ENCODE measurements around the gene PCDH10. TPM values are rescaled to one million over a fixed set of nuclear protein-coding genes. Genes with fewer than 3 reads are reported as not detected.

PCDH10 gene
- total RNA-seq, 4 donors from 2014 or later = 0.13 to 0.19 TPM; not detected in 2

DNA sequence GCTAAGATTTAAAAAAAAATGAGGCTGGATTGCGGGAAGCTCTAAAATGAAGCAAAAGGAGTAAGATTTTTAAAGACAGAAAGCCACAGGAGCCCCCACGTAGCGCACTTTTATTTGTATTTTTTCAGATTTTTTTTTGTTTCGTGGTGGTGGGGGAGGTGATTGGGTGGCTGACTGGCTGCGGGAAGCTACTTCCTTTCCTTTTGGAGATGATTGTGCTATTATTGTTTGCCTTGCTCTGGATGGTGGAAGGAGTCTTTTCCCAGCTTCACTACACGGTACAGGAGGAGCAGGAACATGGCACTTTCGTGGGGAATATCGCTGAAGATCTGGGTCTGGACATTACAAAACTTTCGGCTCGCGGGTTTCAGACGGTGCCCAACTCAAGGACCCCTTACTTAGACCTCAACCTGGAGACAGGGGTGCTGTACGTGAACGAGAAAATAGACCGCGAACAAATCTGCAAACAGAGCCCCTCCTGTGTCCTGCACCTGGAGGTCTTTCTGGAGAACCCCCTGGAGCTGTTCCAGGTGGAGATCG, 908 bp downstream of the PCDH10 start:
- Histone ChIP-seq H3K36me3 (no peaks in the 10 kb centered on the region), H3K4me1 (peaks cover 29 to 78% (median 44%) of the 10 kb centered on the region in 3 donors), H3K27me3 (peaks cover 7 to 98% (median 32%) of the 10 kb centered on the region in 4 donors), H3K27ac (no peak overlapping the region), H3K4me3 (peak overlapping the region in 3 of 4 donors; percentile 29 to 54 (median 42)), H3K9me3 (no peaks in the 10 kb centered on the region)
- no peak for DNase-seq
- 3 to 11% methylated on average over 14 to 17 of the region's 17 CpGs for WGBS, 2 donors
- intact Hi-C loops (cut with DNase I) = no loop called here
- TF ChIP-seq POLR2A (IDR thresholded peaks at IDR 0.05) = no peak
- TF ChIP-seq, protein P1, sequence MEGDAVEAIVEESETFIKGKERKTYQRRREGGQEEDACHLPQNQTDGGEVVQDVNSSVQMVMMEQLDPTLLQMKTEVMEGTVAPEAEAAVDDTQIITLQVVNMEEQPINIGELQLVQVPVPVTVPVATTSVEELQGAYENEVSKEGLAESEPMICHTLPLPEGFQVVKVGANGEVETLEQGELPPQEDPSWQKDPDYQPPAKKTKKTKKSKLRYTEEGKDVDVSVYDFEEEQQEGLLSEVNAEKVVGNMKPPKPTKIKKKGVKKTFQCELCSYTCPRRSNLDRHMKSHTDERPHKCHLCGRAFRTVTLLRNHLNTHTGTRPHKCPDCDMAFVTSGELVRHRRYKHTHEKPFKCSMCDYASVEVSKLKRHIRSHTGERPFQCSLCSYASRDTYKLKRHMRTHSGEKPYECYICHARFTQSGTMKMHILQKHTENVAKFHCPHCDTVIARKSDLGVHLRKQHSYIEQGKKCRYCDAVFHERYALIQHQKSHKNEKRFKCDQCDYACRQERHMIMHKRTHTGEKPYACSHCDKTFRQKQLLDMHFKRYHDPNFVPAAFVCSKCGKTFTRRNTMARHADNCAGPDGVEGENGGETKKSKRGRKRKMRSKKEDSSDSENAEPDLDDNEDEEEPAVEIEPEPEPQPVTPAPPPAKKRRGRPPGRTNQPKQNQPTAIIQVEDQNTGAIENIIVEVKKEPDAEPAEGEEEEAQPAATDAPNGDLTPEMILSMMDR (IDR thresholded peaks at IDR 0.05) = no peak

DNA sequence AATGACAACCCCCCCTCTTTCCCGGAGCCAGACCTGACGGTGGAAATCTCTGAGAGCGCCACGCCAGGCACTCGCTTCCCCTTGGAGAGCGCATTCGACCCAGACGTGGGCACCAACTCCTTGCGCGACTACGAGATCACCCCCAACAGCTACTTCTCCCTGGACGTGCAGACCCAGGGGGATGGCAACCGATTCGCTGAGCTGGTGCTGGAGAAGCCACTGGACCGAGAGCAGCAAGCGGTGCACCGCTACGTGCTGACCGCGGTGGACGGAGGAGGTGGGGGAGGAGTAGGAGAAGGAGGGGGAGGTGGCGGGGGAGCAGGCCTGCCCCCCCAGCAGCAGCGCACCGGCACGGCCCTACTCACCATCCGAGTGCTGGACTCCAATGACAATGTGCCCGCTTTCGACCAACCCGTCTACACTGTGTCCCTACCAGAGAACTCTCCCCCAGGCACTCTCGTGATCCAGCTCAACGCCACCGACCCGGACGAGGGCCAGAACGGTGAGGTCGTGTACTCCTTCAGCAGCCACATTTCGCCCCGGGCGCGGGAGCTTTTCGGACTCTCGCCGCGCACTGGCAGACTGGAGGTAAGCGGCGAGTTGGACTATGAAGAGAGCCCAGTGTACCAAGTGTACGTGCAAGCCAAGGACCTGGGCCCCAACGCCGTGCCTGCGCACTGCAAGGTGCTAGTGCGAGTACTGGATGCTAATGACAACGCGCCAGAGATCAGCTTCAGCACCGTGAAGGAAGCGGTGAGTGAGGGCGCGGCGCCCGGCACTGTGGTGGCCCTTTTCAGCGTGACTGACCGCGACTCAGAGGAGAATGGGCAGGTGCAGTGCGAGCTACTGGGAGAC, 1.6 kb downstream of the PCDH10 start:
- H3K4me3 ChIP-seq = peak overlapping the region in 3 of 4 donors; percentile 29 to 54 (median 42)
- WGBS, 2 donors = 0% methylated on average over 2 to 8 of the region's 63 CpGs
- DNase-seq = no peak
- H3K36me3 ChIP-seq = no peaks in the 10 kb centered on the region
- H3K9me3 ChIP-seq = no peaks in the 10 kb centered on the region
- H3K27me3 ChIP-seq = peaks cover 7 to 93% (median 32%) of the 10 kb centered on the region in 4 donors
- H3K4me1 ChIP-seq = peaks cover 29 to 76% (median 44%) of the 10 kb centered on the region in 3 donors
- TF ChIP-seq, protein P1 (IDR thresholded peaks at IDR 0.05) = no peak
- no peak for TF ChIP-seq POLR2A (IDR thresholded peaks at IDR 0.05)
- intact Hi-C loops (cut with DNase I) = no loop called here
- no peak overlapping the region for H3K27ac ChIP-seq

DNA sequence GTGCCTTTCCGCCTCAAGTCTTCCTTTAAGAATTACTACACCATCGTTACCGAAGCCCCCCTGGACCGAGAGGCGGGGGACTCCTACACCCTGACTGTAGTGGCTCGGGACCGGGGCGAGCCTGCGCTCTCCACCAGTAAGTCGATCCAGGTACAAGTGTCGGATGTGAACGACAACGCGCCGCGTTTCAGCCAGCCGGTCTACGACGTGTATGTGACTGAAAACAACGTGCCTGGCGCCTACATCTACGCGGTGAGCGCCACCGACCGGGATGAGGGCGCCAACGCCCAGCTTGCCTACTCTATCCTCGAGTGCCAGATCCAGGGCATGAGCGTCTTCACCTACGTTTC, 2.2 kb downstream of the PCDH10 start:
- H3K36me3 ChIP-seq = no peaks in the 10 kb centered on the region
- H3K27me3 ChIP-seq = peaks cover 7 to 87% (median 32%) of the 10 kb centered on the region in 4 donors
- intact Hi-C loops (cut with DNase I) = no loop called here
- peaks cover 29 to 70% (median 42%) of the 10 kb centered on the region in 3 donors for H3K4me1 ChIP-seq
- no peak overlapping the region for H3K27ac ChIP-seq
- no peak for DNase-seq
- H3K9me3 ChIP-seq = no peaks in the 10 kb centered on the region
- WGBS, 2 donors = 21 to 41% methylated on average over 10 to 18 of the region's 31 CpGs
- peak overlapping the region in 3 of 4 donors; percentile 29 to 54 (median 42) for H3K4me3 ChIP-seq
- TF ChIP-seq, protein P1 (IDR thresholded peaks at IDR 0.05) = no peak
- no peak for TF ChIP-seq POLR2A (IDR thresholded peaks at IDR 0.05)

DNA sequence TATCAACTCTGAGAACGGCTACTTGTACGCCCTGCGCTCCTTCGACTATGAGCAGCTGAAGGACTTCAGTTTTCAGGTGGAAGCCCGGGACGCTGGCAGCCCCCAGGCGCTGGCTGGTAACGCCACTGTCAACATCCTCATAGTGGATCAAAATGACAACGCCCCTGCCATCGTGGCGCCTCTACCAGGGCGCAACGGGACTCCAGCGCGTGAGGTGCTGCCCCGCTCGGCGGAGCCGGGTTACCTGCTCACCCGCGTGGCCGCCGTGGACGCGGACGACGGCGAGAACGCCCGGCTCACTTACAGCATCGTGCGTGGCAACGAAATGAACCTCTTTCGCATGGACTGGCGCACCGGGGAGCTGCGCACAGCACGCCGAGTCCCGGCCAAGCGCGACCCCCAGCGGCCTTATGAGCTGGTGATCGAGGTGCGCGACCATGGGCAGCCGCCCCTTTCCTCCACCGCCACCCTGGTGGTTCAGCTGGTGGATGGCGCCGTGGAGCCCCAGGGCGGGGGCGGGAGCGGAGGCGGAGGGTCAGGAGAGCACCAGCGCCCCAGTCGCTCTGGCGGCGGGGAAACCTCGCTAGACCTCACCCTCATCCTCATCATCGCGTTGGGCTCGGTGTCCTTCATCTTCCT, 2.7 kb downstream of the PCDH10 start:
- H3K27me3 ChIP-seq = peaks cover 7 to 82% (median 32%) of the 10 kb centered on the region in 4 donors
- peak overlapping the region in 3 of 4 donors; percentile 29 to 54 (median 42) for H3K4me3 ChIP-seq
- WGBS, 2 donors = 19% methylated on average over 14 of the region's 62 CpGs; no CpG with 5 or more reads in 1 of the 2 donors
- no peak for DNase-seq
- no peaks in the 10 kb centered on the region for H3K36me3 ChIP-seq
- TF ChIP-seq POLR2A (IDR thresholded peaks at IDR 0.05) = no peak
- TF ChIP-seq, protein P1 (IDR thresholded peaks at IDR 0.05) = no peak
- no peaks in the 10 kb centered on the region for H3K9me3 ChIP-seq
- peaks cover 29 to 65% (median 40%) of the 10 kb centered on the region in 3 donors for H3K4me1 ChIP-seq
- H3K27ac ChIP-seq = no peak overlapping the region
- intact Hi-C loops (cut with DNase I) = no loop called here

All from esophagus squamous epithelium (tissue), 5 donors.